H1 (cell line): Measurements from ENCODE around the gene PWP2. TPM values are rescaled to one million over a fixed set of nuclear protein-coding genes. Genes with fewer than 3 reads are reported as not detected.

ENCODE experiments used
- KDM4A ChIP-seq: IDR thresholded peaks from one replicate; pipeline ENCODE4 v1.7.1; 2012; ENCODE audit warnings: low read depth, mild to moderate bottlenecking, moderate library complexity, low read length, inconsistent platforms; ENCODE audit not compliant: severe bottlenecking
- PHF8 ChIP-seq: fragments of 200-600 bp; sonication (generic); conservative IDR thresholded peaks from 2 replicates; pipeline ENCODE4 v1.7.1; 2012; ENCODE audit warnings: low read depth, mild to moderate bottlenecking, inconsistent platforms, low read length, moderate library complexity
- POLR2AphosphoS5 ChIP-seq: IDR thresholded peaks from 2 replicates; pipeline ENCODE4 v1.6.1; 2011; ENCODE audit warnings: low read depth, low read length
- SAP30 ChIP-seq: fragments of 300-600 bp; sonication (generic); IDR thresholded peaks from 2 replicates; pipeline ENCODE4 v1.7.1; 2012; ENCODE audit warnings: low read length, moderate library complexity, mild to moderate bottlenecking, inconsistent platforms; ENCODE audit not compliant: insufficient read depth, insufficient replicate concordance
- polyA plus RNA-seq, 7 experiments: library from polyadenylated mRNA; depleted of rRNA in 3 of 7; stranded (reverse) in 5 of 7; unstranded in 2 of 7; fragments of >200 nt in 5 of 7; fragments of 200-250 nt in 2 of 7; gene quantifications; 1 replicate in 5 of 7; 2 replicates in 1 of 7; 4 replicates in 1 of 7; pipeline versions ENCODE4 v1.2.1 to v1.2.3, GENCODE V29; 2011 to 2013; ENCODE audit warnings: missing spikeins in 2 of 7, mixed read lengths in 2 of 7
- total RNA-seq: library from RNA; stranded (reverse); fragmentation: NEBNext Ultra II Directional; extraction: Animal tissue kit (Norgen Biotek cat#: 25700); gene quantifications from 2 replicates; pipeline ENCODE4 v1.2.1, GENCODE V29; 2021

PWP2 gene
- total and polyA plus RNA-seq, 2 of the 8 experiments (the other 6 are each of a cell fraction or from before 2014, with no cell fraction given), result 4.4 to 6.7 TPM

DNA sequence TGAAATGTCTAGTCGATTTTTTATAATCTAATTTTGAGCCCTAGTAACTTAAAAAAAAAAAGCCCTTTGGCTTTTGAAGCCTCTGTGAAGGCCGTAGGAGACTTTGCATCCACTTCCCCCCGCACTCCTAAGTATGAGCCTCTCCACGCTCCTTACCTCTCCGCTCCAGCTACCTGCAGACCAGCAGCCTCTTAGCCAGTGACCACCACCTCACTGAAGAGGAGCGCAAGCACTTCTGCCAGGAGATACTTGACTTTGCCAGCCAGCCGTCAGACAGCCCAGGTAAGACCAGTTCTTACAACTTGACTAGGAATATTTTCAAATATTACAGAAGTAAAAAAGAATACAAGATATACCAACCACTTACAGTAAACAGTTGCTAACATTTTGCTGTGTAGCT, 27.4 kb upstream of the PWP2 start (continued):
- TF ChIP-seq KDM4A, result no peak
- no peak for TF ChIP-seq POLR2AphosphoS5
- no peak for TF ChIP-seq SAP30
- TF ChIP-seq PHF8, result no peak
- TF ChIP-seq, all 59 proteins: peak for 0
